Inflammatory macrophage treated with lipopolysaccharide for 1 hour (primary cell): ENCODE data around the gene PRRC2C.
"Not testable (repeated sequence)": the region's sequence is repeated elsewhere in the genome, so short reads cannot be mapped to it uniquely, and the experiment has no call there.

Experiments
- DNase-seq, 2 donors: peaks; one replicate each; pipeline ENCODE4 v3.0.0-alpha.2; 2020 to 2022

PRRC2C gene

DNA sequence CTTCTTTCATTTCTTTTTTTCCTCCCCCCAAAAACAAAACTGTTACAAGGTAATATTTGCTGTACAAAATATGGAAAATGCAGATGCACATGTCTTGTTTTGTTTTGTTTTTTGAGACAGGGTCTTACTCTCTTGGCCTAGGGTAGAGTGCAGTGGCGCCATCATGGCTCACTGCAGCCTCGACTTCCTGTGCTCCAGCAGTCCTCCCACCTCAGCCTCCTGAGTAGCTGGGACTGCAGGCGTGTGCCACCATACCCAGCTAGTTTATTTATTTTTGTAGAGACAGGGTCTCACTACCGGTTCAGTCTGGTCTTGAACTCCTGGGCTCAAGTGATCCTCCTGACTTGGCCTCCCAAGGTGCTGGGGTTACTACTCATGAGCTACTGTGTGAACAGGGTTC is 15.5 kb downstream of the PRRC2C start:
- DNase-seq: no peak

DNA sequence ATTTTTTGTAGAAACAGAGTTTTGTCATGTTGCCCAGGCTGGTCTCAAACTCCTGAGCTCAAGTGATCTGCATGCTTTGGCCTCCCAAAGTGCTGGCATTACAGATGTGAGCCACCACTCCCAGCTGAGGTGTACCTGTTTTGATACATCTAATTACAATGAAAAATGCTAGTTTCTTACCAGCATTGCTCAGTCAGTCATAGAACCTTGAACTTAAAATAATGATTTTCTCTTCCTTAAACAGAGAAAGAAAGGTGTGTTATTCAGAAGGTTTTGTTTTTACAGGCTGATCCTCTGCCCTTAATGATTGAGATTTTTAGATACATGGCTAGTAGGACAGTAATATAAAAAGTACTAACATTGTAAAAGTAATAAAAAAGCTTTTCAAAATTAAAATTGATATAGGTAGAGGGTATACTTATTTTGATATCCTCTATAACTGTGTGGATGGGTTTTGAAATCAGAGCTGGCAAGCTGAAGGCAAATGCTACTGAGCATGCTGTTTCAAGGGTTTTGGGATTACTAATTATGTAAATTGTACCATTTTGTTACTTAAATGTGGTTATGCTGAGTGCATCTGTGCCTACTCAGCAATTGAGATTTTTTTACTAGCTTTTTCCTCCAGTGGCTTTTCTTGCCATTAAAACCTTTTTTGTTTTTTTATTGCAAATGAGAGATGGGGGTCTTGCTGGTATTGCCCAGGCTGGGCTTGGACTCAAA is 16.1 kb downstream of the PRRC2C start:
- DNase-seq: no peak

DNA sequence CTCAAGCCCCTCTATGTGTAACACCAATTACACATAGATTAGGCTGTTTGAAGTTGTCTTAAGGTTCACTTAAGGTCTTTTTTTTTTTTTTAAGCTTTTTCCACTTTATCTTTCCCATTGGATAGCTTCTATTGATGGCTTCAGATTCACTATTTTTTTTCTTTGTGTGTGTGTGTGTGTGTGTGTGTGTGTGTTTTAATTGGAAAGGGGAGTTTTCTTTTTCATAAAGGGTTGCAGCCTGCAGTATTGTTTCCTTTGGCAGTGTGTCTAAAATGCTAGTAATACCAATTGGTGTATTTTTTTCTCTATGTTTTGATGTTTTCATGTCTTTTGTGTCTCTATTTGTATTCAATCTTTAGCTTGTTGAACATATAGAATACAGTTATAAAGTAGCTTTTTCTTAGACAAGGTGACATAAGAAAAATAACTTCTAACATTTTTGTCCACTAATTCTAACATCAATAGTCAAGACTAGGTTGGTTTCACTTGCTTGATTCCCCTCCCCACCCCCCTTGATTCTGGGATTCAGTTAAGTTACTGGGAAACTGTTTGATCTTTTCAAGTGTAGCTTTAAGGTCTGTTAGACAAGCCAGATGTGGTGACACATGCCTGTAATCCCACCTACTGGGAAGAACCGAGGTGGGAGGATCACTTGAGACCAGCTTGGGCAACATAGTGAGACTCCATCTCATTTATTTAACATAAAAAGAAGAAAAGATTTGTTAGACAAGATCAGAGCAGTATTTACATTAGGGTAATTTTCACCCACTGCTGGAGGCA is 21.4 kb downstream of the PRRC2C start:
- peak in 1 of 2 donors; percentile 33 for DNase-seq

DNA sequence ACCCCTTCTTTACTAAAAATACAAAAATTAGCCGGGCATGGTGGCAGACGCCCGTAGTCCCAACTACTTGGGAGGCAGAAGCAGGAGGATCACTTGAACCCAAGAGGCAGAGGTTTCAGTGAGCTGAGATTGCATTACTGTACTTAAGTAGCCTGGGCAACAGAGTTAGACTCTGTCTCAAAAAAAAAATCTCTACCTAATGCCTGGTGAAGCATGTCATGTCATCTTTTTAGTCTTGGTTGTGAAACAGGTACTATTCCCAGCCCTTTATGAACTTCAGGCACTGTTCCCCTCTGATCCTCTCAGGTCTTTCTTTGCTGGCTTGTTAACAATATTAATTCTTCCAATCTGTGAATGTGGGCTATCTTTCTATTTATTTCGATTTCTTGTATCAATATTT is 22.1 kb downstream of the PRRC2C start:
- DNase-seq: peak in 1 of 2 donors; percentile 8

DNA sequence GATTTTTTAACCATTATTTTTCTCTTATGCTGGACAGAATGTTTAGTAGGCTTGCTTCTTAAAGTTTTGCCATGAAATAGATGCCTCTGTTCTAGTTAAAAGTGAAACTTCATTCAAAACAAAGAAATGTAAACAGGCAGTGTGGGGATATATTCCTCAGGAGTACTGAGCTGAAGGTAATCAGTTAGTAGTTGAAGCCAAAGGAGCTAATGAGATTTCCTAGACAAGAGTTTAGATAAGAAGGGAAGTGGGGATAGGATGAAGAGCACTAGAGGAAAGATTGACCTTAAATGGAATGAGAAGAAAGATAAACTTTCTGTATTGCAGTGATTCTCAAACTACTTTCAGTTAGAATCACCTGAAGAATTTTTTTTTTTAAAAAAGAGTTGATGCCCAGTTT is 23.9 kb downstream of the PRRC2C start:
- DNase-seq: no peak

DNA sequence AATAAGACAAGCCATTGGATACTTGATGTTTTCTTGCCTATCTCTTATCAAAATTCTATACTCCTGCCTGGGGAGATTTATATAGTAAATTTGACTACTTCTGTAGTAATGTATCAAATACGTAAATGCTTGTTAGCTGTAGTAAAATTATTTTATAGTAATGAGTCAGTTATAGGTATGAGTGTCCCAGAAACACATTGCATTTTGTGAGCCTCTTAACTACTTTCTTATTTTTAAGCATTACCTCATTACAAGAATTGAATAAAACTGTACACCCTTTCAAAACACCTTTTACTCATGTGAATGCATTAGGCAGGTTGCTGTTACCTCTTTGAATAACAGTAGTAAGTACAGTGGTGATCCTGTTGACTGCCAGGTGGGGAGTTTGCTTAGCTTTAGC is 28.4 kb downstream of the PRRC2C start:
- no peak for DNase-seq

DNA sequence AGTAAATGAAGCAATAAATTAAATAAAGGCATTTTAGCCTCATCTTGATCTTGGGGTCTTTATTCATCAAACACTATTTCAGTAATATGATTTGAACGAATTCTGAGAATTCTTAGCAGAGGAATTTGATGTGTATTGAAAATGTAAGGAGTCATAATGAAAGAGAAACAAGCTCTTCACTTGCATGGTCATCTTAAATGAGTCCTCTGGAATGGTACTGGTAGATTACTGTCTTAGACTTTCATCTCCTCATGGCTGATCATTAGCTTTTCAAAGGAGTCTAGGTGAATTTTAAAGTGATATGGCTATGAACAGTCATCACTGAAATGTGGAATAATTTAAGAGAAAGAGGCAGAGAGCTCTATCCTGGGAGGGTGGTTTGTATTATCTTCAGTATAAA is 30.0 kb downstream of the PRRC2C start:
- DNase-seq: no peak

DNA sequence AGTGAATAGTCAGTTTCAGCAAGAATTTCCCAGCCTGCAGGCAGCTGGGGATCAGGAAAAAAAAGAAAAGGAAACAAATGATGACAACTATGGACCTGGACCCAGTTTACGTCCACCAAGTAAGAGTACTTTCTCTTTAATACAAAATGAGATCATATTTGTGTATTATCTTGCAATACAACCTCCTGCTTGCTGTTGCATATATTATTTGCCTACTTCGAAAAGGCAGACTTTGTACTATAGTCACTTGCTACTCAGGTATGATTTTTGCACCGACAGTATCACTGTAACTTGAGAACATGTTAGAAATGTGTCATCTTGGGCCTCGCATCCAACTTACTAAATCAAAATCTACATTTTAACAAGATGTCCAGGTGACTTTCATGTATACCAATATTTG is 30.4 kb downstream of the PRRC2C start:
- DNase-seq: no peak

DNA sequence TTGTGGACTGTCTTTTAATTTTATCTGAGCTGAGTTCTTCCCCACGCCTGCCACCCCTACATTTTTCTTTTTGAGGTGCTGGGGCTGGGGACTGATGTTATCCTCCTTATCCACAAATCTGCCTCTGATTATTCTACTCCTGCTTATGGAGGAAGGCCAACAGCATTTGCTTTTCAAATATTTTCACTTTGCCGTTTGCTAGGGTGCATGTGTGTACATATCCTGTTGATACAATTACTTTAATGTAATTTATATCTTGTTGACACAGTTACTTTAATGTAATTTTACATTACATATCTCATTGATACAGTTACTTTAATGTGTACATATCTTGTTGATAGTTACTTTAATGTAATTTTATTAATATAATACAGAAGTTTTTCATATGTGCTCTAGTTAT is 36.2 kb downstream of the PRRC2C start:
- DNase-seq: no peak

DNA sequence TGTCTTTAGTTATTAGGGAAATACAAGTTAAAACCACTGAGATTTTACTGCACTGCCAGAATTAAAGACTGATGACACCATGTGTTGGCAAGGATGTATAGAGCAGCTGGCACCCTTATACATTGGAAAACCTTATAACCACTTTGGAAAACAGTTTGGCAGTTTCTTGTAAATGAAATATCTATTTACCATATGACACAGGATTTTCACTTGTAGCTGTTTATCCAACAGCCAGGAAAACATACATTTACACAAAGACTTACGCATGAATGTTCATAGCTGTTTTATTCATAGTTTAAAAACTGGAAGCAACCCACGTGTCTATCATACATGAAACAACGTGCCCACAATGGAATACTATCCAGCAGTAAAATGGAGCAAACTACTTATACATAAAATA is 45.3 kb downstream of the PRRC2C start:
- DNase-seq: no peak

DNA sequence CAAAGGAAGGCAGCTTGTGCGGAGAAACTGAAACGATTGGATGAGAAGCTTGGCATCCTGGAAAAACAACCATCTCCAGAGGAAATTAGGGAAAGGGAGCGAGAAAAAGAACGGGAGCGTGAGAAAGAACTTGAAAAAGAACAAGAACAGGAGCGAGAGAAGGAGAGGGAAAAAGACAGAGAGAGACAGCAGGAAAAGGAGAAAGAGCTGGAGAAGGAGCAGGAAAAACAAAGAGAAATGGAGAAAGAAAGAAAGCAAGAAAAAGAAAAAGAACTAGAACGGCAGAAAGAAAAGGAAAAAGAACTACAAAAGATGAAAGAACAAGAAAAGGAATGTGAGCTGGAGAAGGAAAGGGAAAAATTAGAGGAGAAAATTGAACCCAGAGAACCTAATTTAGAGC is 47.2 kb downstream of the PRRC2C start:
- DNase-seq: no peak

DNA sequence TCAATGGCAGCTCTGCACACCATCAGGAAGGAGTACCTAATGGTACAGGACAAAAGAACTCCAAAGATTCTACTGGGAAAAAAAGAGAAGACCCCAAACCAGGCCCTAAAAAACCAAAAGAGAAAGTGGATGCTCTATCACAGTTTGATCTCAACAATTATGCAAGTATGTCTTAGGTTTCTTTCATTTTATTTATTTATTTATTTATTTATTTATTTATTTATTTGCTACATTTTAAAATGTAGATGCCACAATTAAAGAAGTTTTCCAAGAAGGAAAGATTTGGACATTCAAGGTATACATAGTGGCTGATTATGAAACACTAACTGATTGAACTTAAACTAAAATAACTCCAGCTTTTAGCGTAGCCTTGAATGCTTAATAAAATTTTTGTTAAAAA is 60.2 kb downstream of the PRRC2C start:
- no peak for DNase-seq

DNA sequence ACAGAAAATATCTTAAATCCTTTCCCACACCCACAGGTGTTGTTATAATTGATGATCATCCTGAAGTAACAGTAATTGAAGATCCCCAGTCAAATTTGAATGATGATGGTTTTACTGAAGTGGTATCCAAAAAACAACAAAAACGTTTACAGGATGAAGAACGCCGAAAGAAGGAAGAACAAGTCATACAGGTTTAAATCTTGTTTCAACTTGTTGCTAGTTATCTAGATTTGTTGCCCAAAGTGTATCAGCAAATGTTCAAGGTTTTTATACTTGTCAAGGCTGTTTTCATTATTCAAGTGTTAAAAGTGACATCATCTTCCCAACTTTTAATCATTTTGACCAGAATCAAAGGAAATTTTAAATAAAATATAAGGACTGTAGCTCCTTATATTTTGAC is 64.7 kb downstream of the PRRC2C start:
- DNase-seq: no peak

DNA sequence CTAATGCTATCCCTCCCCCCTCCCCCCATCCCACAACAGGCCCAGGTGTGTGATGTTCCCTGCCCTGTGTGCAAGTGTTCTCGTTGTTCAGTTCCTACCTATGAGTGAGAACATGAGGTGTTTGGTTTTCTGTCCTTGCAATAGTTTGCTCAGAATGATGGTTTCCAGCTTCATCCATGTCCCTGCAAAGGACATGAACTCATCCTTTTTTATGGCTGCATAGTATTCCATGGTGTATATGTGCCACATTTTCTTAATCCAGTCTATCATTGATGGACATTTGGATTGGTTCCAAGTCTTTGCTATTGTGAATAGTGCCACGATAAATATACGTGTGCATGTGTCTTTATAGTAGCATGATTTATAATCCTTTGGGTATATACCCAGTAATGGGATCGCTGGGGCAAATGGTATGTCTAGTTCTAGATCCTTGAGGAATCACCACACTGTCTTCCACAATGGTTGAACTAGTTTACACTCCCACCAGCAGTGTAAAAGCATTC is 65.3 kb downstream of the PRRC2C start:
- not testable (repeated sequence) for DNase-seq

DNA sequence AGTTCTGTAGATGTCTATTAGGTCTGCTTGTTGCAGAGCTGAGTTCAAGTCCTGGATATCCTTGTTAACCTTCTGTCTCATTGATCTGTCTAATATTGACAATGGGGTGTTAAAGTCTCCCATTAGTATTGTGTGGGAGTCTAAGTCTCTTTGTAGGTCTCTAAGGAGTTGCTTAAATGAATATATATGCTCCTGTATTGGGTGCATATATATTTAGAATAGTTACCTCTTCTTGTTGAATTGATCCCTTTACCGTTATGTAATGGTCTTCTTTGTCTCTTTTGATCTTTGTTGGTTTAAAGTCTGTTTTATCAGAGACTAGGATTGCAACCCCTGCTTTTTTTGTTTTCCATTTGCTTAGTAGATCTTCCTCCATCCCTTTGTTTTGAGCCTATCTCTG is 68.6 kb downstream of the PRRC2C start:
- DNase-seq: not testable (repeated sequence)

DNA sequence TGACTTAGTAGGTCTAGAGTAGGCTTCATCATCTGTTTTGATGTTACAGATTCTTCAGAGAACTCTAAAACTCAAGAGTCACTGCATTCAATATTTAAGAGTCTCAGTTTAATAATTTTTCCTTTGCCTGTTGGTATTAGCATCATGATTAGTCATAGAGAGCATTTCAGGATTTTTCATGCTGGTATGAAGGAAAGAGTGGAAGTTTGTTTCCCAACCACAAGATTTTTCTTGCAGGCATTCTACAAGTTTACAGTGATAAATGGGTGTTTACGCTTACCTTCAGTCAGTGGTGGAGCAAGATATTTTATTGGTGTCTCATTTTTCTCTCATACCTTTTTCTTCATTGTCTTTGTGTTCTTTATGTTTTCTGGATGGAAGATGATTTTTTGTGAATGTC is 78.3 kb downstream of the PRRC2C start:
- no peak for DNase-seq

DNA sequence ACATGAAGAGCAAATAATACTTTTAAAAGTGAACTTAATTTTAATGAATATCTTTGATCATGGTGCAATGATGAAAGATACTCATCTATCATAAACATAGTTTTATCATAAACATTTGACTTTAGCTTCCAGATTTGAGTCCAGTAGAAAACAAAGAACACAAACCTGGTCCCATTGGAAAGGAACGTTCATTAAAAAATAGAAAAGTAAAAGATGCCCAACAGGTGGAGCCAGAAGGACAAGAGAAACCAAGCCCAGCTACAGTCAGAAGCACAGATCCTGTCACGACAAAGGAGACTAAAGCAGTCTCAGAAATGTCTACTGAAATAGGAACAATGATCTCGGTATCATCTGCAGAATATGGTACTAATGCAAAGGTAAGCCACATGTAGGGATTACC is 81.1 kb downstream of the PRRC2C start:
- no peak for DNase-seq

DNA sequence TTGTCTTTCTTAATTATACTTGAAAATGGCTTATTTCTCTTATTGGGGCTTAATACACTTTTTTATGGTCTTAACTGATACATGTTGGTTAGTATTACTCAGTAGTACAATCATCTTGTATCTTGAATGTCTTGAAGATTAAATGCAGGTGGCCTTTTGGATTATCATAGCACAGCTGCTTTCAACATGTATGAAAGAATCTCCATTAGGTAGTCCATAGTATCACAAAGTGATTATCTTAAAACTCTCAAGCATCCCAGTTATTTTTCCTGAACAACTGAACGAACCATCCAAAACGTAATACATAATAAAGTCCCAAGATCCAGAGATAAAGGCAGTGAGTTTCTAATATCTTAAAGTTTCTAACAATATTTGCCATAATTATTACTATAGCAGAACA is 85.0 kb downstream of the PRRC2C start:
- no peak for DNase-seq

DNA sequence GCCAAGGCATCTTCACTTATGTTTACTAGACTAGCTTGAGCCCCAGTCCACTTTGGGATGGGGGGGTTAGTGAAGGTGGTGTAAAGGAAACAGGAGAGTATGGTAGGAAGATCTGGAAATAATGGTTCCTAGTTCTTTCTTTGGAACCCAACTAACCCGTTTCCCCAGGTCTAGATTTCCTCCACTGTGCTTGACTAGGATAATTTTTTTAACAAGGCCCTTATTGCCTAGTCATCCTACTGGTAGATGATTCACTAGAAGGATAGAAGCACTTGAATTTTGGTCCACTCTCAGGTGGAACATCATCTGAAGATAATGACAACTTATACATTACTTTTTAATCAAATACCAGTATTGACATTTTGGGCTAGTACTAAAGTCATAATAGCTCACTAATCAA is 90.8 kb downstream of the PRRC2C start:
- no peak for DNase-seq

DNA sequence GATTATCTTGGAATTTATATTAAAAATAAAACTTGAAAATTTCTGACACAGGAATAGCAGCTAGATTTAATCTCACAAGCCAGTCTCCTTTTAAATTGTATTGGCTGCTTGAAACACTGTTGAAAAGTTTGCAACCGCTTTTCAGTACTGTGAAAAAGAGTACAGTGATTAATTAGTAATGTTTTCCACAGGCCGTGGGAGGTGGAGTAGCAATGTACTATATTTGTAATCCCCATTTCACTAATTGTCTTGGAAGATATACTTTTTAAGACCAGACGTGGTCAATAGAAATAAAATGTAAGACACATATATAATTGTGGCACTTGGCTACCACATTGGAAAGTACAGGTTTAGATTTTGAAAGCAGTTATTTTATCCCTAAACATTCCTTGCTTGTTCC is 95.9 kb downstream of the PRRC2C start:
- no peak for DNase-seq

DNA sequence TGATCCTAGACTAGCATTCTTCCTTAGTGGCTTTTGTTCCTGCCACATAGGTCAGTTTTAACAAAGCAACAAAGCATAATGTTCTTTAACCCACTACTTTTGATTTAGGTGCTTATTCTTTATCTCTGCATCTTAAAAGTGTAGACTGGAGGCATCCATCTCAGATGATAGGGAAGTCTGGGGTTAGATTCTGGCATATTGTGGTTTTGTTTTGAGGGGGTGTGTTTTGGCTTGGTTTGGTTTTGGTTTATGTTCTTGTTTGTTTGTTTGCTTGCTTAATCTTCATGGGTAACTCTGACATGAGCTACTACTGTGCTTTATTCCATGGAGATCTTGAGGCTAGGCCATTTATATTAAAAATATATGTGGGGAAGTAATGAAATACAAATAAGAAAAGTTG is 96.4 kb downstream of the PRRC2C start:
- no peak for DNase-seq

DNA sequence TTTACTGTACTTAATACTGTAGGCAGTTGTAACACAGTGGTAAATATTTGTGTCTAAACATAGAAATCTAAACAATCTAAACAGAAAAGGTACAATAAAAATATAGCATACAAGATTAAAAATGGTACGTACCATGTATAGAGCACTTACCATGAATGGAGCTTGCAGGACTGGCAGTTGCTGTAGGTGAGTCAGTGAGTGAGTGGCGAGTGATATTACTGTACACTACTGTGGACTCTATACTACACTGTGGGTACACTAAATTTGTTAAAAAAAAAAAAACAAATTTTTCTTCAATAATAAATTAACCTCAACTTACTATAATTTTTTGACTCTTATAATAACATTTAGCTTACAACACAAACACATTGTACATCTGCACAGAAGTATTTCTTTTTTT is 97.3 kb downstream of the PRRC2C start:
- DNase-seq: no peak

DNA sequence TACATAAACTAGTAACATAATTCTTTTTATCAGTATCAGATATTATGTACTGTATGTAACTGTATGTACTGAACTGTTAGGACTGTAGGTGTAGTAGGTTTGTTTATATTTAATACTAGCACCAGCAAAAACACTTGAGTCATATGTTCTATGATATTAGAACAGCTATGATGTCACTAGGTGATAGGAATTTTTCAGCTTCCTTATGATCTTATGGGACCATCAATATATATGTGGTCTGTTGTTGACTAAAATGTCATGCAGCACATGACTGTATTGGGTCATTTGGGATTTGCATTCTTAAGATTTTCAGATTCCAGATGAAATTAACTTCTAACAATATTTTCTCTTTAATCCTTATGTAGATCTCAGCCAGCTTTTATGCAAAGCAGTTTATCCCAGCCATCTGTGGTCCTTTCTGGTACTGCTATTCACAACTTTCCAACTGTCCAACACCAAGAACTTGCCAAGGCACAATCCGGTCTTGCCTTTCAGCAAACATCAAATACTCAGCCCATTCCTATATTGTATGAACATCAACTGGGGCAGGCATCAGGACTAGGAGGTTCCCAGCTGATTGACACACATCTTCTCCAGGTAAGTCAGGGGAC is 98.4 kb downstream of the PRRC2C start:
- DNase-seq: no peak

DNA sequence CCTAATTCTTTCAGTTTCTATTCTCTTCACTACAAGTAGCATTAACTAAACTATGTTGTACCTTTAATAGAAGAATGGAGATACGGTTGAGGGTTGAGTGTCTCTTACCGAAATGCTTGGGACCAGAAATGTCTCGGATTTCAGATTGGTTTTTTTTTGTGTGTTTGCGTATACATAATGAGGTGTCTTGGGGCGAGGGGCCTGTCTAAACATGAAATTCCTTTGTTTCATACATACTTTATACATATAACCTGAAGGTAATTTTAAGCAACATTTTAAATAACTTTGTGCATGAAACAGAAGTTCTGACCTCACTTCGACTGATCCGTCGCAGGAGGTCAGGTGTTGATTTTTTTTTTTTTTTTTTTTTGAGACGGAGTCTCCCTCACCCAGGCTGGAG is 100.4 kb downstream of the PRRC2C start:
- no peak for DNase-seq
